K562 treated with DMSO at 1 percent for 4 hours (cell line): Measurements from ENCODE around the gene C16orf92. TPM values are rescaled to one million over a fixed set of nuclear protein-coding genes. Genes with fewer than 3 reads are reported as not detected.

Source experiments
- total RNA-seq: library from RNA; unstranded; fragments of 300-600 nt; gene quantifications from 2 replicates; pipeline ENCODE4 v1.2.3, GENCODE V29; 2022; ENCODE audit not compliant: insufficient read depth

Gene C16orf92, protein sequence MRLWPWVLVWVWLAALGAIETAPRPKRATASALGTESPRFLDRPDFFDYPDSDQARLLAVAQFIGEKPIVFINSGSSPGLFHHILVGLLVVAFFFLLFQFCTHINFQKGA
- total RNA-seq: not detected in 2 replicates

GRCh38 chr16:30022887-30023286, at the start of gene C16orf92:
TSS of gene C16orf92 (plus strand) at chr16:30023198. CDS start at chr16:30023341, 143 bp downstream.

DNA sequence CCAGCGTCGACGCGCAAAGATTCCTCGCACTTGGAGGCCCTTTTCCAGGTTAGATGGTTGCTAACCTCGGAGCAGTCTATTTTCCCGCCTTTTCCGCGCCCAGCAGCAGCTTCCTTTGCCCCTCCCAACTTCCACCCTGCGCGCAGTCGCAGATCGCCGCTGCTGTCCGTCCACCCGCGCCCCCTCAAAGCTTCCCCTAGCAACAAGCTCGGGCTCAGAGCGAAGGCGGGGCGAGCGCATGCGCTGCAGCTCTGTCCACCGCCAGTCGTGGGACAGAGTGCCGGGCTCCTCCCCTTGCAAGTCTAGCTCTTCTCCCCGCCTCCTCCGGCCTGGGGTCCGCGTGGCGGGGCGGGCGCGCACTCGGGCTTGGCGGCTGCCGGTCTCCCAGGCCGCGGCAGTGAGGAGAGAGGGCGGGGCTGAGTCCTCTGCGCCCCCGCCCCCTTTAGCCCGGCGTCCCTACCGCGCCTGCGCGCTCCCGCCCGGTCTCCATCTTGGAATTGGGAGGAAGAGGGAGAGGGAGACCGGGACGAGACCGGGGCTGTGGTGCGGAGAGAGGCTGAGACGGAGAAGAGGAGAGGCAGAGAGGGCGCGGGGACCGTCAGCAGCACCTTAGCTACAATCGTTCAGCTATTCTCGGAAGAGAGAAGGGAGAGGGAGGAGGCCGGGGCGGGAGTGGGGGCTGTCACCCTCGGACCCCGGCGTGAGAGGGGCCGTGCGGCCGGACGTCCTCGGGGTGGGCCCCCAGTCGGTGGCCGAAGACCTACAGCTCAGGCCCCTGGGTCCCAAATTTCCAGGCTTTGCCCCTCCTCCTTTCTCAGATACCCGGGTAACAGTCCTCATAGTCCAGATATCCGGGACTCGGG, 49.4 kb upstream of the C16orf92 start, which contains the start of gene TAOK2:
TAOK2 (plus strand) TSS at position 485 of the 863 bp plus-strand sequence. CDS start 3,905 bp downstream, outside the sequence.

DNA sequence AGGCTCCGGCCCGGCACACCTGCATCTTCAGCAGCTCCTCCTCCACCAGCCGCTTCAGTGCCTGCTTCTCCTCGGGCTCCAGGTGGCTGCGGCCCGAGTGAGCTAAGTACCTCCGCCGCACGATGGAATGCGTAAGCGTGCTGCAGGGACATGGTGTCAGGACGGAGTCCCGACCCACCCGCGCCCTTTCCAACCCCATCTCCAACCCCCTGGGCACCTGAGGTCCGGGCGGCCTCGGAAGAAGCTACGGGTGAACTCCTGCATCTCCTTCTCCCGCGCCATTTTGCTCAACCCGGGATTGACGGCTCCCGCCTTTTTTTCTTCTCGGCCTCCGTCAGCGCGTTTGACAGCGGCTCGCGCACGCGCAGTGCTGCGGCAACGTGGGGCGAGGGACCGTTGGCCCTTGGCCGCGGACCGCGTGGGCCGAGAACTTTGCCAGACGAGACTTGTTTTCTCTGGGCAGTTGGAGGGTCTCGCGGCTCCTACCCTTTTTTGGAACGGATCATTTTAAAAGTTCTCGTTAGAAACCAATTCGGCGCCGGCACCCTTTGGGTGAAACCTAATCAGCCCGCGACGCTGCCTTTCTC, 27.6 kb upstream of the C16orf92 start, which contains the start of gene HIRIP3:
HIRIP3 (minus strand) TSS at position 294 of the 587 bp plus-strand sequence; CDS start at position 282, 12 bp downstream.

DNA sequence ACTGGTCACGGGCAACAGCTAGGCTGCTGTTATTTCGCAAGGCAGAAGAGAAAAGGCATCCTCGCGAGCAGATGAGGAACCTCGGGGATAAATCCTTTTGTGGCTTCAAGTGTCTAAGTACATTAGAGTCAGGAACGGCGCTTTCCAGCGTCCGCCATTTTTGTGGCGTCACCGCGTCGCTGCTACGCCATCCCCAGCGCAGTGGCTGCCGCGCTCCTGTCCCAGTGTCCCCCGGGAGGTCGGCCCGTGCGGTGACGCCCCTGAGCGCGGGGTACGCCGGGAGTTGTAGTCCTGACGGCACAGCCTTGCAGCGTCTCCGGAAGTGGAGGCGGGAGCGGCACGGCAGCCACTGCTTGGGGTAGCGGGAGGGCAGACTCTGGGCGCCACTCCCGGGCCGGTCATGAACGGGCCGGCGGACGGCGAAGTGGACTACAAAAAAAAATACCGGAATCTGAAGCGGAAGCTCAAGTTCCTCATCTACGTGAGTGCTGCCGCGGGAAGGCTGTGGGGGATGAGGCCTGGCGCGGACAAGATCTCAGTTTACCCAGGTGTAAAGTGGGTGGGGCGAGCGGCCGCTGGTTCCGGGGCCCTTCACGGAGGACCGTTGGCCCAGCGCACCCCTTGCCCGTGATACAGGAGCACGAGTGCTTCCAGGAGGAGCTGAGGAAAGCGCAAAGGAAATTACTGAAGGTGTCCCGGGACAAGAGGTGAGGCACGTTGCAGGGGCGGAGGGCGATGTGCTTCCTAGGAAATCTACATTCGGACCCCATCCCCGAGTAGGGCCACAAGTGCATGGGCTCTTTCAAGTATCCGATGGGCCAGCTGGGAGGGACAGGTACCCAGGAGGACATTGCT, 26.9 kb upstream of the C16orf92 start, which contains the start of gene INO80E:
INO80E (plus strand) TSS at position 331 of the 855 bp plus-strand sequence; CDS start at position 401, 70 bp downstream.

GRCh38 chr16:30010844-30011713, 11.9 kb upstream of the C16orf92 start, which contains the start of gene DOC2A:
TSS of gene DOC2A (minus strand) at chr16:30011027. CDS start at chr16:30010222, 805 bp downstream.

GRCh38 chr16:30030841-30031413, 7.9 kb downstream of the C16orf92 start, which contains the start of gene TLCD3B:
TSS of gene TLCD3B (minus strand) at chr16:30031271. CDS start at chr16:30030527, 744 bp downstream.

GRCh38 chr16:30065102-30065942, 42.3 kb downstream of the C16orf92 start, which contains the start of gene ALDOA:
TSS of gene ALDOA (plus strand) at chr16:30065760. CDS start at chr16:30066898, 1,138 bp downstream.

Other genes starting within 250 kb of the C16orf92 start
- not detected in 2 replicates for gene ZG16, start 244.9 kb upstream of the C16orf92 start, total RNA-seq
- gene KIF22, start 232.4 kb upstream of the C16orf92 start, total RNA-seq: 108 and 120 TPM in 2 replicates
- 332 and 398 TPM in 2 replicates for gene MAZ, start 216.7 kb upstream of the C16orf92 start, total RNA-seq
- gene PRRT2, start 211.0 kb upstream of the C16orf92 start, total RNA-seq: 0.56 and 1.9 TPM in 2 replicates
- 18.3 and 23.1 TPM in 2 replicates for gene PAGR1, start 207.0 kb upstream of the C16orf92 start, total RNA-seq
- gene MVP, start 202.7 kb upstream of the C16orf92 start, total RNA-seq: 5.2 and 6.8 TPM in 2 replicates
- 76.7 and 91.4 TPM in 2 replicates for gene CDIPT, start 160.0 kb upstream of the C16orf92 start, total RNA-seq
- 2.0 and 2.6 TPM in 2 replicates for gene SEZ6L2, start 123.6 kb upstream of the C16orf92 start, total RNA-seq
- not detected in 2 replicates for gene ASPHD1, start 122.7 kb upstream of the C16orf92 start, total RNA-seq
- 25.5 and 29.5 TPM in 2 replicates for gene KCTD13, start 97.0 kb upstream of the C16orf92 start, total RNA-seq
- gene TMEM219, start 61.1 kb upstream of the C16orf92 start, total RNA-seq: 135 and 156 TPM in 2 replicates
- gene TAOK2, start 49.3 kb upstream of the C16orf92 start, total RNA-seq: 38.2 and 41.0 TPM in 2 replicates
- gene HIRIP3, start 27.6 kb upstream of the C16orf92 start, total RNA-seq: 17.1 and 21.6 TPM in 2 replicates
- 82.3 and 93.3 TPM in 2 replicates for gene INO80E, start 27.0 kb upstream of the C16orf92 start, total RNA-seq
- gene DOC2A, start 12.2 kb upstream of the C16orf92 start, total RNA-seq: 0.90 and 3.2 TPM in 2 replicates
- gene TLCD3B, start 8.1 kb downstream of the C16orf92 start, total RNA-seq: 1.1 and 1.9 TPM in 2 replicates
- gene ALDOA, start 42.6 kb downstream of the C16orf92 start, total RNA-seq: 2,294 and 2,366 TPM in 2 replicates
- gene PPP4C, start 52.8 kb downstream of the C16orf92 start, total RNA-seq: 274 and 297 TPM in 2 replicates
- gene TBX6, start 68.7 kb downstream of the C16orf92 start, total RNA-seq: 0.52 TPM in 1 of 2 replicates, not detected in the other
- gene YPEL3, start 73.0 kb downstream of the C16orf92 start, total RNA-seq: 79.8 and 89.6 TPM in 2 replicates
- 1.5 TPM in 2 replicates for gene GDPD3, start 90.3 kb downstream of the C16orf92 start, total RNA-seq
- 46.3 and 68.0 TPM in 2 replicates for gene MAPK3, start 100.0 kb downstream of the C16orf92 start, total RNA-seq
- gene CORO1A, start 160.4 kb downstream of the C16orf92 start, total RNA-seq: 51.9 and 59.7 TPM in 2 replicates
- 33.4 and 66.9 TPM in 2 replicates for gene BOLA2B, start 170.5 kb downstream of the C16orf92 start, total RNA-seq
- 66.3 and 70.6 TPM in 2 replicates for gene SLX1A, start 170.7 kb downstream of the C16orf92 start, total RNA-seq
- gene SULT1A3, start 176.1 kb downstream of the C16orf92 start, total RNA-seq: 3.7 and 10.9 TPM in 2 replicates
- gene NPIPB13, start 225.3 kb downstream of the C16orf92 start, total RNA-seq: 2.5 and 3.8 TPM in 2 replicates